ENCODE results near the gene OR2D3. TPM values are rescaled to one million over a fixed set of nuclear protein-coding genes. Genes with fewer than 3 reads are reported as not detected.

OR2D3 gene
- polyA plus RNA-seq (2011; rRNA removed) (not detected in 2 replicates), polyA plus RNA-seq (2017; fragmentation: RNase III; extraction: RNeasy Plus Mini Kit Qiagen cat#74134 plus additional on column Dnase treatment) (not detected in 3 replicates), polyA minus RNA-seq (2011; rRNA and poly(A)+ RNA removed) (not detected in 2 replicates)
- polyA plus RNA-seq (2012; cell fraction: cytosol; rRNA removed), result not detected in 2 replicates
- not detected in 2 replicates for polyA plus RNA-seq (2012; cell fraction: nucleus; rRNA removed)

DNA sequence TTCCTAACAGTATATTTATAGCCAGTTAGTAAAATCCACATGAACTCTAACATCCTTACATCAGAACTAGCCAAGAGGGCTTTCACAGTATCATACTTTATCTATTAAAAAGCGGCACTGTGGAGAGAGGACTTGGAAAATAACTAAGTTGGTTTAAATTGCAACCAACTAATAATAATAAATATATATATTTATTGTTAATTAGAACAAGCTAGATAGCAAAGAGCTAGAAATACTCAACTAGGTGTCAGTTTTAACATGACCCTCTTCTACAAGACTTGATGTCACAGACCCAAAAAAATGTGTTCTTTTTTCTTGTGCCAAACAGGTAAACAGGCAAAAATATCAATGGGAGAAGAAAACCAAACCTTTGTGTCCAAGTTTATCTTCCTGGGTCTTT lies at the start of gene OR2D3:
TSS of gene OR2D3 (plus strand) at position 301 of the 400 bp plus-strand sequence. CDS start at position 301, 0 bp downstream.
- POLR2A ChIA-PET, result no interaction called here
- WGBS (ENCODE audit: missing lambda C conversion rate), result 8% methylated on average over 1 of the region's 1 CpG
- H3K9me3 ChIP-seq, result no peaks in the 10 kb centered on the region
- H3K4me3 ChIP-seq, result no peak within 1 kb of the TSS
- CTCF ChIA-PET, result no interaction called here
- H3K27ac ChIP-seq, result no peak within 1 kb of the TSS
- FAIRE-seq (no peak), DNase-seq (ENCODE audit: low read depth in 1 of 2, low spot score in 1 of 2) (no peak), ATAC-seq (no peak)
- no peak within 1 kb of the TSS for H3K4me2 ChIP-seq
- TF ChIP-seq HOXB5 (CRISPR knock-in tag; IDR thresholded peaks at IDR 0.05) (no peak), HOXA7 (CRISPR knock-in tag; IDR thresholded peaks at IDR 0.05) (no peak), KDM5A (IDR thresholded peaks at IDR 0.05) (no peak), ZNF302 (CRISPR knock-in tag; IDR thresholded peaks at IDR 0.05) (no peak), SMC3 (IDR thresholded peaks at IDR 0.05) (no peak), TFCP2L1 (CRISPR knock-in tag; IDR thresholded peaks at IDR 0.05) (no peak), NFE2L2 (conservative IDR thresholded peaks at IDR 0.05; ENCODE audit: low read length) (no peak), GATA3 (IDR thresholded peaks at IDR 0.05; ENCODE audit: borderline replicate concordance) (no peak), CBX2 (IDR thresholded peaks at IDR 0.05; ENCODE audit: borderline replicate concordance, low read depth) (no peak), HES2 (IDR thresholded peaks at IDR 0.05) (no peak), MAZ (IDR thresholded peaks at IDR 0.05; ENCODE audit: borderline replicate concordance, low read depth, low read length) (no peak), KDM1A (IDR thresholded peaks at IDR 0.05; ENCODE audit: low read depth) (no peak)
- TF ChIP-seq, protein P1, sequence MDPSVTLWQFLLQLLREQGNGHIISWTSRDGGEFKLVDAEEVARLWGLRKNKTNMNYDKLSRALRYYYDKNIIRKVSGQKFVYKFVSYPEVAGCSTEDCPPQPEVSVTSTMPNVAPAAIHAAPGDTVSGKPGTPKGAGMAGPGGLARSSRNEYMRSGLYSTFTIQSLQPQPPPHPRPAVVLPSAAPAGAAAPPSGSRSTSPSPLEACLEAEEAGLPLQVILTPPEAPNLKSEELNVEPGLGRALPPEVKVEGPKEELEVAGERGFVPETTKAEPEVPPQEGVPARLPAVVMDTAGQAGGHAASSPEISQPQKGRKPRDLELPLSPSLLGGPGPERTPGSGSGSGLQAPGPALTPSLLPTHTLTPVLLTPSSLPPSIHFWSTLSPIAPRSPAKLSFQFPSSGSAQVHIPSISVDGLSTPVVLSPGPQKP (IDR thresholded peaks at IDR 0.05; ENCODE audit: low read depth, low read length), result no peak
- H3K4me1 ChIP-seq, result no peaks in the 10 kb centered on the region

DNA sequence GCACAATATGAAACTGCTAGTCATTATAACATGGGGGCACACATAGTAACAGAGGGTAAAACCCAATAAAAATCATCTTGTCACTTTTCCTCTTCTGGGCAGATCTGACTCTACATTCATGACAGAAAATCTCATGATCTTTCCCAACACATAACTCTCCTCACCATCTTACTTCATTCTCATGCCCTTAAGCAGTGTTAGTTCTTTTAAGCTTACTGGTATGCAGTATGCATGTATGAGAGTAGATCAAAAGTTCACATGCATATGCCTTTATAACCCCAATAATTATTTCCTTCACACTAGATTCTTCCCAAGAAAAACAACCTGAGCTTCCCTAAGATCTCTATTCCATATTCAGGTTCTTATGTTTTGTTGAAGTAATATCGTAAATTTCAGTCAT lies 49.5 kb upstream of the OR2D3 start:
- FAIRE-seq, result no peak
- H3K4me2 ChIP-seq, result no peak overlapping the region
- no peak for ATAC-seq

More for the DNA sequence above, 49.5 kb upstream of the OR2D3 start:
- H3K9me3 ChIP-seq, result no peaks in the 10 kb centered on the region
- no peak overlapping the region for H3K4me3 ChIP-seq
- WGBS (ENCODE audit: missing lambda C conversion rate), result 0% methylated on average over 1 of the region's 1 CpG
- TF ChIP-seq, protein P2, sequence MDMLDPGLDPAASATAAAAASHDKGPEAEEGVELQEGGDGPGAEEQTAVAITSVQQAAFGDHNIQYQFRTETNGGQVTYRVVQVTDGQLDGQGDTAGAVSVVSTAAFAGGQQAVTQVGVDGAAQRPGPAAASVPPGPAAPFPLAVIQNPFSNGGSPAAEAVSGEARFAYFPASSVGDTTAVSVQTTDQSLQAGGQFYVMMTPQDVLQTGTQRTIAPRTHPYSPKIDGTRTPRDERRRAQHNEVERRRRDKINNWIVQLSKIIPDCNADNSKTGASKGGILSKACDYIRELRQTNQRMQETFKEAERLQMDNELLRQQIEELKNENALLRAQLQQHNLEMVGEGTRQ (IDR thresholded peaks at IDR 0.05), result no peak
- TF ChIP-seq HEYL (CRISPR knock-in tag; IDR thresholded peaks at IDR 0.05), result no peak
- TF ChIP-seq RFX5 (IDR thresholded peaks at IDR 0.05), result no peak
- TF ChIP-seq RCOR1 (IDR thresholded peaks at IDR 0.05; ENCODE audit: low read depth, low read length), result no peak
- TF ChIP-seq KDM1A (IDR thresholded peaks at IDR 0.05; ENCODE audit: low read depth), result no peak
- TF ChIP-seq, protein P3, sequence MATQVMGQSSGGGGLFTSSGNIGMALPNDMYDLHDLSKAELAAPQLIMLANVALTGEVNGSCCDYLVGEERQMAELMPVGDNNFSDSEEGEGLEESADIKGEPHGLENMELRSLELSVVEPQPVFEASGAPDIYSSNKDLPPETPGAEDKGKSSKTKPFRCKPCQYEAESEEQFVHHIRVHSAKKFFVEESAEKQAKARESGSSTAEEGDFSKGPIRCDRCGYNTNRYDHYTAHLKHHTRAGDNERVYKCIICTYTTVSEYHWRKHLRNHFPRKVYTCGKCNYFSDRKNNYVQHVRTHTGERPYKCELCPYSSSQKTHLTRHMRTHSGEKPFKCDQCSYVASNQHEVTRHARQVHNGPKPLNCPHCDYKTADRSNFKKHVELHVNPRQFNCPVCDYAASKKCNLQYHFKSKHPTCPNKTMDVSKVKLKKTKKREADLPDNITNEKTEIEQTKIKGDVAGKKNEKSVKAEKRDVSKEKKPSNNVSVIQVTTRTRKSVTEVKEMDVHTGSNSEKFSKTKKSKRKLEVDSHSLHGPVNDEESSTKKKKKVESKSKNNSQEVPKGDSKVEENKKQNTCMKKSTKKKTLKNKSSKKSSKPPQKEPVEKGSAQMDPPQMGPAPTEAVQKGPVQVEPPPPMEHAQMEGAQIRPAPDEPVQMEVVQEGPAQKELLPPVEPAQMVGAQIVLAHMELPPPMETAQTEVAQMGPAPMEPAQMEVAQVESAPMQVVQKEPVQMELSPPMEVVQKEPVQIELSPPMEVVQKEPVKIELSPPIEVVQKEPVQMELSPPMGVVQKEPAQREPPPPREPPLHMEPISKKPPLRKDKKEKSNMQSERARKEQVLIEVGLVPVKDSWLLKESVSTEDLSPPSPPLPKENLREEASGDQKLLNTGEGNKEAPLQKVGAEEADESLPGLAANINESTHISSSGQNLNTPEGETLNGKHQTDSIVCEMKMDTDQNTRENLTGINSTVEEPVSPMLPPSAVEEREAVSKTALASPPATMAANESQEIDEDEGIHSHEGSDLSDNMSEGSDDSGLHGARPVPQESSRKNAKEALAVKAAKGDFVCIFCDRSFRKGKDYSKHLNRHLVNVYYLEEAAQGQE (IDR thresholded peaks at IDR 0.05), result no peak
- TF ChIP-seq FOXS1 (CRISPR knock-in tag; IDR thresholded peaks at IDR 0.05), result no peak
- TF ChIP-seq GATA3 (IDR thresholded peaks at IDR 0.05; ENCODE audit: borderline replicate concordance), result no peak
- TF ChIP-seq, protein P4, sequence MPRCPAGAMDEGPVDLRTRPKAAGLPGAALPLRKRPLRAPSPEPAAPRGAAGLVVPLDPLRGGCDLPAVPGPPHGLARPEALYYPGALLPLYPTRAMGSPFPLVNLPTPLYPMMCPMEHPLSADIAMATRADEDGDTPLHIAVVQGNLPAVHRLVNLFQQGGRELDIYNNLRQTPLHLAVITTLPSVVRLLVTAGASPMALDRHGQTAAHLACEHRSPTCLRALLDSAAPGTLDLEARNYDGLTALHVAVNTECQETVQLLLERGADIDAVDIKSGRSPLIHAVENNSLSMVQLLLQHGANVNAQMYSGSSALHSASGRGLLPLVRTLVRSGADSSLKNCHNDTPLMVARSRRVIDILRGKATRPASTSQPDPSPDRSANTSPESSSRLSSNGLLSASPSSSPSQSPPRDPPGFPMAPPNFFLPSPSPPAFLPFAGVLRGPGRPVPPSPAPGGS (IDR thresholded peaks at IDR 0.05), result no peak
- no peak for TF ChIP-seq RAD21 (conservative IDR thresholded peaks at IDR 0.05 in 1 of 2, IDR thresholded peaks at IDR 0.05 in 1 of 2)
- TF ChIP-seq HOXB13 (CRISPR knock-in tag; IDR thresholded peaks at IDR 0.05; ENCODE audit: low read depth), result no peak
- TF ChIP-seq MAFK (IDR thresholded peaks at IDR 0.05; ENCODE audit: partially characterized antibody), result no peak
- TF ChIP-seq RARB (CRISPR knock-in tag; IDR thresholded peaks at IDR 0.05), result no peak
- TF ChIP-seq, protein P5, sequence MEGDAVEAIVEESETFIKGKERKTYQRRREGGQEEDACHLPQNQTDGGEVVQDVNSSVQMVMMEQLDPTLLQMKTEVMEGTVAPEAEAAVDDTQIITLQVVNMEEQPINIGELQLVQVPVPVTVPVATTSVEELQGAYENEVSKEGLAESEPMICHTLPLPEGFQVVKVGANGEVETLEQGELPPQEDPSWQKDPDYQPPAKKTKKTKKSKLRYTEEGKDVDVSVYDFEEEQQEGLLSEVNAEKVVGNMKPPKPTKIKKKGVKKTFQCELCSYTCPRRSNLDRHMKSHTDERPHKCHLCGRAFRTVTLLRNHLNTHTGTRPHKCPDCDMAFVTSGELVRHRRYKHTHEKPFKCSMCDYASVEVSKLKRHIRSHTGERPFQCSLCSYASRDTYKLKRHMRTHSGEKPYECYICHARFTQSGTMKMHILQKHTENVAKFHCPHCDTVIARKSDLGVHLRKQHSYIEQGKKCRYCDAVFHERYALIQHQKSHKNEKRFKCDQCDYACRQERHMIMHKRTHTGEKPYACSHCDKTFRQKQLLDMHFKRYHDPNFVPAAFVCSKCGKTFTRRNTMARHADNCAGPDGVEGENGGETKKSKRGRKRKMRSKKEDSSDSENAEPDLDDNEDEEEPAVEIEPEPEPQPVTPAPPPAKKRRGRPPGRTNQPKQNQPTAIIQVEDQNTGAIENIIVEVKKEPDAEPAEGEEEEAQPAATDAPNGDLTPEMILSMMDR (IDR thresholded peaks at IDR 0.05), result no peak
- ChIA-PET POLR2A (no interaction called here), CTCF (no interaction called here)
- H3K27ac ChIP-seq, result no peak overlapping the region
- no peaks in the 10 kb centered on the region for H3K4me1 ChIP-seq
- DNase-seq (ENCODE audit: low read depth in 1 of 2, low spot score in 1 of 2), result no peak

All from A549 (cell line).